ENCODE data around the gene ZMIZ1.

Gene ZMIZ1

DNA sequence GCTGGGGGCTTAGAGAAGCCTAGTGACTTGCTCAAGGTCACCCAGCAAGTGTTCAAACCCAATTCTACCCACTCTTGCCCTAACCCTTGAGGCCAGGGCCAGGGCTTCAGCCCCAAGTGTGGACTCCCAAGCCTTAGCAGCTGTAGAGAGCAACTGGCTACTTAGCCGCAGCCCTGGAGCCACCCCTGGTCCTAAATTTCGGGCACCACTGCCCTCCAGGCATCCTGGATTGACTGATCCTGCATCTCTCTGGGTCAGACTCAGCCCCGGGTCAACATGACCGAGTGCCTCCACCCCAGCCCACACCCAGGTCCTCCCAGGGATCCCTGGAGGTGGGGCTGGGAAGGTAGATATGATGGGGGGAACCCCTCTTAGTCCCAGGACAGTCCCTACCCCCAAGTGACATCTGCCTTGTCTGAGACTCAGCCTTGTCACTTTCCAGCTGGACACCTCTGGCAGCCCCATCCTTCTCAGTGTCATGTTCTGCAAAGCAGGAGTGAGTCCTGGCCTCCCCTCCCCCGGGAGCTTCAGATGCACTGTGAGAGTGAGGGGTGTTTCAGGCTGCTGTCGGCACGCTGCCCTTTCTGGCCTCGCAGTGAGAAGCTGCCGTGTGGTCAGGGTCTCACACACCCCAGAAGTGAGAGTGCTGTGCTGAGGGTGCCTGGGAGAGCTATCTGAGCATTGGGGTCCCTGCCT, 89.8 kb downstream of the ZMIZ1 start:
- no peak for FAIRE-seq

DNA sequence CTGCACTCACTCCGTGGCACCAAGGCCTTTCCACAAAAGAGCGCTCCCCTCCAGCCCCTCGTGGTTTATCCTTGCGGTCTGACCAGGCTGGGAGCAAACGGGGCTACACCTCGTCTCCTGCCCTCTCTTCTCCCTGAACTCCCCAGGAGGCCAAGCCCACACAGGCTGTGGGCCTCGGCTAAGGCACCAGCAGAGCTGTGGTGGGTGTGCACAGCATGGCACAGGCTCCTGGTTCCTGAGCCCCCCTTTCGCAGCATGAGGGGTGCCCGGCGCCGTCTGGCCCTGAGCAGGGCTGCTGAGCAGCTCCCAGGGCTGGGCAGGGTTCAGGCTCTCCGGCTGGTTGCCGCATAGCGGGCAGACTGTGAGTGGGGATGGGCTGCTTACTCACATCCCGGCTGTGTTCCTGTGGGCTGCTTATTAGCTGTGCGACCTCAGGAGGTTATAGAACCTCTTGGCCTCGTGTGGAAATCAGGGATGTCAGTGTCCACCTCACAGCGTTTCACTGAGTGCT, 90.4 kb downstream of the ZMIZ1 start:
- FAIRE-seq, result no peak

DNA sequence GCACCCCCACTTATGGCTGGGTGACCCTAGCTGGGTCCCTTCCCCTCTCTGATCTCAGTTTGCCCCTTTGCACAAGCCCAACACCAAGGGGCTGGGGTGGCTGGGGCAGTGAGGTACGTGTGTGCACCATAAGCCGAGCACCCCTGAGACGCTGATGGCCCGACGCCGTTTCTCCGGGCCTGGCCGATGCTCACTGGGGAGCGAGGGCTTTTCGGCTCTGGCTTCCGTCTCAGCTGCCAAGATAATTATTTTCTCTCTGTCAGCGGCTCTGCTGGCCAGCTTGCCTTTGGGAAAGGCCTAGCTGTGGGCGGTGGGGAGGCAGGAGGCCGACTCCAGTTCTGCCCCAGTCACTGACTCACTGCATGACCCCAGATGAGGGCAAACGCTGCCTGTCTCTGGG, 91.0 kb downstream of the ZMIZ1 start:
- no peak for FAIRE-seq

DNA sequence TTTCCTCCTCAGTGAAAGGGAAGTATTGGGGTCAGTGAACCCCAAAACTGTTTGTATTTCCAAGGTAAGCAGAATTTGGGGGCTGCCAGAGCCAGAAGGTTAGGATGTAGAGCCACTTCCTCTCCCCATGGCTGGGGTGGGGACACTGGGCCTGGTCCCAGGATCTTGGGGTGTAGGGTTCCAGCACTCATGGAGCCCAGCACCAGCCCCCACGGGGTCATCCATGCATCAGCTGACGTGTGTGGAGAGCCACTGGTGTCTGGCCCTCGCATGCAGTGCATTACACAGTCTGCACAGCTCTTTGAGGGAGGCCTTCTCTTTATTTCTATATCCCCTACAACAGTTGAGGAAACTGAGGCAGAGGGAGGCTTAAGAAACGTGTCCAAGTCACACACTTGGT, 91.4 kb downstream of the ZMIZ1 start:
- FAIRE-seq, result no peak

DNA sequence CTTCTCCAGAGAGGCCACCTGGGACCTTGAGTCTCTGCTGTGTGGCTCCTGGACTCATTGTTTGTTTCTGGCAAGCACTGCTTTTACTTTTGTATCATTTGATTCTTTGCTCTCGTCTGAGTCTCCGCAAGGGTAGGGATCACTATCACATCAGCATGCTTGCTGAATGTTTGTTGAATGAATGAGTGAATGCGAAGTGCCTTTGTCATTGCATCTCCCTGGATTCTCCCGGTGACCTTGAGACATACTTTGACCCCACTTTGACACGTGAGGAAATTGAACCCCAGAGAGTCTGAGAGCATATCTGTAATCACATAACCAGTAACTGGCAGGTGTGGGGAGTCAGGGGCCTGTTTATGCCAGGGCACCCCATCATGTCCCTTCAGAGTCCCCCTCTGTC, 92.8 kb downstream of the ZMIZ1 start:
- no peak for FAIRE-seq

DNA sequence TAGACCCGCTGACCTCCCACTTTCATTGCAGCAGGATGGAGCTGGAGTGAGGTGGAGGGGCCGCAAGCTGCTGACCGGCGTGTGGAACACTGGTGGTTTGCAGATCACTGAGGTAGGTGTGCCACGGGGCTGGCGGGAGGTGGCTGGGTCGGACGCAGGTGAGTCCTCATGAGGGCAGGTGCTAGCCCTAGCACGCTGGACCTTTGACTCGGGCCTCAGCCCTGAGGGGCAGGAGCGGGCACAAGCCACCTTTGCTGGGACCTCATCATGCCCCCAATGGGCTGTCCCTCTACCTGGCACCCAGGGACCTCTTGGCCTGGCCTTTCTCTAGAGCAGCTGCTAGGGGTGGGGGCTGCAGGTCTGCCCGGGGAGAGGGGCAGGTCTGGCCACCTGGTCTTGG, 93.3 kb downstream of the ZMIZ1 start:
- no peak for FAIRE-seq

DNA sequence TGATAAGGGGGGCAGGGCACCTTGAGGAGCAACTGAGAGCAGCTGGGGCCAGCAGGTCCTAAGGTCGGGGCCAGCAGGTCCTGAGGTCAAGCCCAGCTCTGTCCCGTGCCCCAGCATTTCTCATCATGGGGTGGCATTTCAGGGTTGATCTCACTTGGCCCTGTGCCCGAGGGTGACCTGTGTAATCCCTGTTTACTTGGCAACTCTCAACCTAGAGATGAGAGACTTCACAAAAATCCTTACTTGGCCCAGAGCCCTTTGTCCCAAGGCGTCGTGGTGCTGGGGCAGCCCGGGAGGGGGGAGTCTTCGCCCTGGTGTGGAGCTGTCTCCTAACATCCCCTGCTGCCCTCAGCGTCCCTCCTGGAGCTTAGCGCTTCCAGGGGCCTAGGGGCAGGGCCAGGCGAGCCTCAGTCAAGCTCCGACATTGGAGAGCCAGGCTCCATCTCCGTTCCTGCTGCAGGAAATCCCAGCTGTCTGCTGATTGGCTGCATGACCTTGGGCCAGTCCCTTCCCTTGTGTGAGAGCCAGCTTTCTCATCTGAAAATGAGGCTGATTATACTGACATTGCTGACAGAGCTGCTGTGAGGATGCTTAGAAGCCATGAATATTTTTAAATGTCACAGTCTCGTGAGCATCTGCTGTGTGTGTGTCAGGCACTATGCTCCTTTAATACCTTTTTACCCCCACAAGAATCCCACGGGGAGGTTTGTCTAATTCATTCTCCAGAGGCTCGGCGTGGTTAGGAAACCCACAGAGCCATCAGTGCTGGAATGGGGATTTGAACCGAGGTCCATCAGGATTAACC, 94.3 kb downstream of the ZMIZ1 start:
- FAIRE-seq, result no peak

DNA sequence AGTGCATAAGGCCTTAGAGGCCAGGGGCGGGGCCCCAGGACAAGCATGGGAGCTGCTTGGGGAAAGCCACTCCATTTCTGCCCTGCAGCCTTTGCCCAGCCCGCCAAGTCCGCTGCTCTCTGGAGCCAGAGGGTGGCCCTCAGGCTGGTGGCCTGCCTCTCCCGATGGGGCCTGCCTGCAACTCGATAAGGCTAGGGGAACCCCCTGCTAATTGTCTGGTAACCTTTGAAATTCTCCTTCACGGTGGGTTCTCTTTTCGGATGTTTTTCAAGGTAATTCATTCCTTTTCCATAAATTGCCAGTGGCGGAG, 94.9 kb downstream of the ZMIZ1 start:
- FAIRE-seq, result no peak

DNA sequence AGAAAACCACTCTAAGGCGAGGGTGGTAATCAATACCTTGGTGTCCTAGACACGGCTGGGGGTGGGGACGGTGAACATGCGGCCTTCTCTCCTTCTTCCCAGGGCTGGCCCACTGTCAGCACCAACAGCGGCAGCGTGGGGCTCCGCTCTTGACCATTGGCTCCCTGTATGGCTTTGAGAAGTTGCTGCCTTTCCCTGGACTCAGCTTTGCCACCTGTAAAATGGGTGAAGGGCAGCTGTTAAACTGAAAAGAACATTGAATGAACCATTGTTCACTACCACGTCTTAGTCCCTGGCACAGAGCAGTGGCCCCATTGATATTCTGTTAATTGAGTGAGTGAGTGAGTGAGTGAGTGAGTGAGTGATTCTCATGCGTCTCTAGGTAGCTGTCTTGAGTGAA, 95.3 kb downstream of the ZMIZ1 start:
- no peak for FAIRE-seq

DNA sequence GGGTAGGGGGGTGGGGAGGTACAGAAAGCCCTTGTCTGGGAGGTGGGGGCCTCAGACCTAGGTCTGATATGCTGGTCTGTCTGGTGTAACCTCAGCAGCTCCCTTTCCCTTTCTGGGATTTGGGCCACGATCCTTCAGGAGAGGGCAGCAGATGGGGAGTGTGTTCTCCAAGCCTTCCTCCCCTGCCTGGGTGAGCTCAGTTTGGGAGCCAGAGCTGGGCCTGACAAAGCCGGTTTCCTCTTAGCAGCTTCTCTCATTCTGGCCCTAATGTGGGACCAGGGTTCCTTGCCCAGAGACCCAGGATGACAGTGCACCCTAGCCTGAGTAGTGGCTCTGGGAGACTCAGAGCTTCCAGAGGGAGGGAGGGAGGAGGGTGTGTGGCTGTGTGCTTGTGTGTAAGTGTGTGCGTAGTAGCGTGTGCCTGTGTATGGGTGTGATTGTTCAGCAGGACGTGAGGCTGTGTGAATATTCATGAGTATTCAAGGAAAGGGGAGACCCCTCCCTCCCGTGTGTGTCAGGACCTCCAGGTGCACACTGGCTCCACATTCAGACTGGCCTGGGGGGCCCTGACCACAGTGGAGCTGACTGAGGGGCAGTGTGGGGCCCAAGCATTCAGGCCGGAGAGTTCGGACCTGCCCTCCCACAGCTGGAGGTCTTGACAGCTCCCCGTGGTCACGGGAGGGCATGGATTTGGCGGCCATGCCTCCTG, 96.5 kb downstream of the ZMIZ1 start:
- FAIRE-seq, result no peak

DNA sequence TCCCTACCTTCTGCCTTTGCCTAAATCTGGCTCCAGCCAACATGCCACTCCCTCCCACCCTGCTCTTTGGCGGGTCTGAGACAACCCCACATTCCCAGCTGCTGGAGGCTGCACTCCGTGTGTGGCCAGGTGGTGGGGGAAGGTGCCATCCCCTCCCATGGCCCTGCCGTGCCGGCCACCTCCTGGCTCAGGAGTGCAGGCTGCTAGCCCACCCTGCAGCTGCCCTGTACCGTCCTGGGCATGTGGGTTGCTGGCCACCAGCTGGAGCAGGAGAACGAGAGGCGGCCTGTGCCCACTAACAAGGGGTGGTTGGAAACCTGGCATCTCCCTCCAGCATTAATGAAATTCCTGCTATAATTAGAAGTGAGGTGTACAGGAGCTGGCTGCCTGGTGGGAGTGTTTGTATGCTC, 97.6 kb downstream of the ZMIZ1 start:
- FAIRE-seq, result no peak

DNA sequence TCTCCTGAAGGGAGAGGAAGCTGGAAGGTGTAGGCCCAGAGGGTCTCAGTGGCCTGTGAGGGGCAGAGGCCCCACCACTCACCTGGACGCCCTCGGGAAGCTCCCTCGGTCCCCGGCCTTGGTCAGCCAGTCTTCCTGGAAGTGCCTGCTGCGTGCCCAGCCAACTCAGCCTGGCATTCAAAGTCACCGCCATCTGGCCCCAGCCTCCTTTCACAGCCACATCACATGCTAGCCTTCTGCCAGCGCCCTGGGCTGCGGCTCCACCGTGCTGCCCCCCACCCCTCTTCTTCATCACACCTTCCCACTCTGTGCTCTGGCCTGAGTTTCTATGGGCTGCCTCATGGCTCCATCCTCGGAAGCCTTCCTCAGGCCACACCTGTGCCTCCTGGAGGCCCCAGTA, 98.0 kb downstream of the ZMIZ1 start:
- no peak for FAIRE-seq

DNA sequence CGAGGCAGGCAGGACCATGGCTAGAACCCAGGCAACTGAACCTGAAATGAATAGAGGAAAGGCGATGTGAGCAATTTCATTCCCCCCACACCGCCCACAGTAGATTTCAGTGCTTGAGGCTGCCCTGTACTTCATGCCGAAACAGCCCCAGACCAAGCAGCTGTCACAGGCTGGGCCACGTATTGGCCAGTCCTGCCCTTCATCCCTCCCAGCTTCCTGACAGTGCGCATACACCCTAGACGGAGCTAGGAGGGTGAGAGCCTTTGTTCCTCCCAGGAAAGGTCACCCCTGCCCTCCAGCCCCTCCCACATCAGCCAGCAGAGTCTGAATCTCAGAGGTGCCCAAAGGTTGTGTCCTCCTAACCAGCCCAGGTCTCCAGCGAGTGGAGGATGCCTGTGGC, 98.8 kb downstream of the ZMIZ1 start:
- FAIRE-seq, result no peak

DNA sequence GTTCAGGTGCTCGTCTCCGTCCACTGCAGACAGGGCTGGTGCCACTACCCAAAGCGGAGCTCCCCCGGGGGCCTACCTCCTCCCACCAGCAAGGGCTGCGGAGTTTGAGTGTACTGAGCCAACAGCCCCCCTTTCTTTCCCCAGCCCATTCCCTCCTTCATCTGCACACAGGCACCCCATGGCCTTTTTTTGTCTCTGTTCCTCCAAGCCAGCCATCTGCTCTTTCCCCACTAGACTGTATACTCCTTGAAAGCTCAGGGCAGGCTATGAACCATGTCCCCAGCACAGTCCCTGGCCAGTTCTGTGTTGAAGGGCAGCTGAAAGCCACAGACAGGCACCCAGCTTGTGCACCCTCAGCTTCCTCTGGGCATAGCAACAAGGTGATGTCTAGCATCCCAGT, 99.4 kb downstream of the ZMIZ1 start:
- no peak for FAIRE-seq

DNA sequence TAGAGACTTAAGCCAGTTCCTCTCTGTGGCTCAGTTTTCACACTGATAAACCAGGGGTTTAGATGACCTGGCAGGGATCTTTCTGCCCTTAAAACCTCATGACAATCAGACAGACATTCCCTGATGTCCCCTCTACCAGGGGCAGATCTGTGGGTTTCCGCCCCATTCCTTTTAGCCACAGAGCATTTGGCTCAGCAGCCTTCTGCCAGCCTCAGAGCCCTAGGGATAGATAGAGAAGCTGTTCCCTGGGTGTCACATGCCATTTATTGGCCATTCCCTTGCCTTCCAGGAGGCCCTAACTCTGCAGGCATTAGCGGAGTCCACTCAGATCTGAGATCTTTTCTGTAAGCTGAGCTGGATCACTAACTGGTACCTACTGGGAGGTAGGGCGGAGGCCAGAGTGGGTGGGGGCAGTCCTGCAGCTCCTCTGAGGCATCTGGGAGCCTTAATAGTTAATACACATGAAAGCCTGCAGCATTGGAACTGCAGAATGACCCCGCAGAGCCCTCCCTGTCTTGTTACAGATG, 101.5 kb downstream of the ZMIZ1 start:
- no peak for FAIRE-seq

DNA sequence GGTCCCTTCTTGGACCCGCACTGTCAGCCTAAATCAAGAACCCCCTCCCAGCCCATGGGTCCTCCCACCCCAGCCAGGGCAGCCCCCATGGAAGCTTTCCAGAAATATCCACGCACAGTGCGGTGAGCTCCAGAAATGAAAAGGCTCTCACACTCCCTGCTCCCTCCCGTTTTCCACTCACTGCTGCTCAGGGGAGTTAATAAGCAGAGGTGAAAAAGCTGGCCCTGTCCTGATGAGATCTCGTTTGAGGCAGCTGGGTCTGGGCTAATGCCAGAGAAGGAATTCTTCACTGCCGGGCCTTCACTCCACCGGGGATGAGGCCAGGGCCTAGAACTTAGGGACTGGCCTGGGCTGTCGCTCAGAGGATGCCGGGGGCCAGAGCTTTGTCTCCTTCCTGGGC, 102.2 kb downstream of the ZMIZ1 start:
- no peak for FAIRE-seq

DNA sequence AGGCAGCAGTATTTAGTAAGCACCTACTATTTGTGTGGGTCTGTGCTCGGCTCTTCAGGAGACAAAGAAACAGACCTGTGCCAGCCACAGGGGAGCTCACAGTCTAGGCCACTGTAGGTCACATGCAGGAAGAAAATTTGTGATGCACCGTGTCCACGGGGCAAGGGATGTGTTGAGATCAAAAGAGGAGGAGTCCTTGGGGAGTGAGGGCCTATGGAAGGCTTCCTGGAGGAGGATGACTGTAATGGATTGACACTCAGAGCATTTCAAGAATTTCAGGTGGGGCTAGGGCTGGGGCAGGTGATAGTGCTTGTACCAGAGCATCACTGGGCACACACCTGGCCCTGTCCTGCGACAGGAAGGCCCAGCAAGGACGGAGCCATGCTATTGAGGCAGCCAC, 102.7 kb downstream of the ZMIZ1 start:
- no peak for FAIRE-seq

DNA sequence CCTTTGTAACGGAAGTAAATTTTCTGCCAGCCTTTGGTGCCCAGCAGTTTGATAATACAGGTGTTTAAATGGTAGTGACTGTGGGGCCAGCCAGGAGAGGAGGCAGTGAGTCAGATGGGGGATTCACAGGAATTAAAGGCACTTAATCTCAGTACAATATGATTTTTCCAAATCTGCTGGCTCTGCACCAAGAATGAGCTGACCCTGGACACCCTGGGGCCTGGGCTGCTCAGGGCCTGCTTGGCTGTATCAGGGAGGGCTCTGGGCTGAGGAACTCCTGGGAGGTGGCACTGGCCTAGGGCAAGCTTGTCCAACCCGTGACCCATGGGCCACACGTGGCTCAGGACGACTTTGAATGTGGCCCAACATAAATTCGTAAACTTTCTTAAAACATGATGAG, 104.1 kb downstream of the ZMIZ1 start:
- FAIRE-seq, result no peak

DNA sequence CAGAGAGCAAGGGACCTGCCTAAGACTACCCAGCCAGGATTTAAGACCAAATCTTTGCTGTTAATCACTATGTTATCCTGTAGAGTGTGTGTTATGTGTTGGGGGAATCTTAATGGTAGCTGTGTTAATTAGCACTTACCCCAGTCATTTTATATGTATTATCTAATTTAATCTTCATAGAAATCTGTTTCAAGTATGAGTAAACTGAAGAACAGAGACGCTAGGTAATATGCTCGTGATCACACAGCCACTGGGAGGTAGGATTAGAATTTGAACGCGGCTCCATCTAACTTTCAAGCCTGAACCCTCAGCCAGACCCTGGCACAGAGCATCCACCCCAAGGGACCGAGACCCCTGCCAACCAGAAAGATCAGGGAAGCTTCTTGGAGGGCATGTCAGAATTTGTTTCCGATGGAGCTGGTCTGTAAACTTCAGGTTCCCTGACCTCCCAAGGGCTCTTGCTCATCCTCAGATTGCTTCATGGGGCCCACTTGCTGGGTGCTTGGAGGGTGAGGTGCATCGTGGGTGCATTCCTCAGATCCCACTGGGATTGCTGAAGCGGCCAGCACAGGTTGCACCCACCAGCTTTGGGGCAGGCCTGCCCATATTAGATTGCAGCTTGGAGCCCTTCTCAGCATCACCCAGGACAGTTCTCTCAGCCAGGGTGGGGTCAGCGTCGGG, 105.0 kb downstream of the ZMIZ1 start:
- FAIRE-seq, result no peak

DNA sequence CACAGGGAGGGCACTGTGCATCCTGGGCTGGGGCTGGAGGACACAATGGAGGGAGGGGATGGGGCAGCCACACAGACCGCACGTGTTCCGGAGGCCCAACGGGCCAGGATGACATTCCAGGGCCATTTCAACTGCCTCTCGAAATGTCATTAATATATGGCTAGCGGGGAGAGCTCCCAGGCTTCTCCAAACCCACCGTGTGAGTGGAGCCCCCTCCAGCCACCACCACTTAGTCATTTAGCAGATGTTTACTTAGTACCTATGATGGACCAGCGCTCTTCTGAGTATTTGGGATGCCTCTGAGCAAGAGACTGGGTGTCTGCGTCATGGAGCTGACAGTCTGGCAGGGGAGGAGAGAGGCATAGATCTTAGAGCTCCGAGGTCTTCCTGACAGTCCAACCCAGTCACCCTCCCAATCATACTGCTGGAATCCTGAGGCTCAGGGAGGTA, 107.3 kb downstream of the ZMIZ1 start:
- FAIRE-seq, result no peak

DNA sequence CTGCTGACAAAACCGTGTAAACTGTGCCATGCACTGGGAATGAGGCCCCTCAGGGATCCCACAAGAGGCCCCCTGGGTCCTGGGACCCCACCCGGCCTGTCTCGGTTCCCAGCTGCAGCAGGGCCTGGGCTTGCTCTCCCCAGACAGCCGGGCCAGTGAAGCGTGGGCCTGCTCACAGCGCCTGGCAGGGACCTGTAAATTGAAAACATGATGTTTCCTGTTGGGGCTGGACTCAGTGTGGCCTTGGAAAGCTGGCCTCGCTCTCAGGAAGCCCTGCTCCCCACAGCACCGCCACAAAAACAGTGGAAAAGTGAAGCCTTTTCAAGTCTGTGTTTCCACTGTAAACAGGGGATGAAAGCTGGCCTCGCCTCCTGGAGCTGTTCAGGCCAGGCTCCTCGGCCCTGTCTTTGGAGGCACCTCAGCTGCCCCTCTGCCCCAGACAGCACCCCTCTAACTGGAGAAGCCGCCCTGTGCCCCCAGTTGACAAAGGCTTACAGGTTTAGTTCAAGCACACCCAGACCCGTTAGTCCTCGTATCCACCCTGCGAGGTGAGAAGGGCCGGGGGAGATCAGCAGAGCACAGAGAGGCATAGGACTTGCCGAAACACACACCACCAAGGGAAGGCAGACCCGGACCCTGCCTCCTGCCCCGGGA, 108.3 kb downstream of the ZMIZ1 start:
- no peak for FAIRE-seq

DNA sequence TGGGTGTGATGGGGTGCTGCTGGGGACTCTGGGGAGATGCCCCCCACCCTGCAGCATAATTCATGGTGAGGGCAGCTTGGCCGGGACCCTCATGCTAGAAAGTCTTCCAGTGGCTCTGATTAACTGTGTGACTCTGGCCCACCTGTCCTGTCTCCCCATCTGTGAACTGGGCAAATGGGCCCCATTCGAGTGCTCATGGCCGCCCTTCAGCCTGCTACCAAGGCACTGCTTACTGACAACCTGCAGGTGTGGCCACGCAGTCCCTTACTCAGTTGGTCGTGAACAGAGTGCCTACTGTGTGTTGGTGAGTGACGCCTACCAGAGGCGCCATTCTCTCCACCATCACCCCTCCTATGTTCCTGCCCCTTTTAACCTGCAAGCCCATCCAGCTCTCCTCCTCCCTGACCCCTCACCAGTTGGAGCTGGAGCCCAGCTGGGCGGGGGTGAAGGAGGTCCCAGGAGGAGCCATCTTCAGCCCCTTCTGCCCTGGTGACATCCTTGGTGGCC, 109.4 kb downstream of the ZMIZ1 start:
- no peak for FAIRE-seq
